KG1 (cell line): Measurements from ENCODE around the gene ACTA1.
"Not testable (repeated sequence)": the region's sequence is repeated elsewhere in the genome, so short reads cannot be mapped to it uniquely, and the experiment has no call there.

Experiments used
- DNase-seq: peaks from one replicate; lab custom pipeline; 2025; lab: John Stamatoyannopoulos, UW

Gene ACTA1

GRCh38 chr1:229409616-229410369 lies 24.1 kb downstream of the ACTA1 start:
- DNase-seq: no peak

GRCh38 chr1:229408458-229409037 lies 25.3 kb downstream of the ACTA1 start:
- DNase-seq: no peak

- no peak for DNase-seq
Observed at GRCh38 chr1:229407206-229408026, 26.5 kb downstream of the ACTA1 start.

- no peak for DNase-seq
Observed at GRCh38 chr1:229406798-229407197, 27.1 kb downstream of the ACTA1 start.

- no peak for DNase-seq
Observed at GRCh38 chr1:229403573-229403972, 30.3 kb downstream of the ACTA1 start.

- no peak for DNase-seq
Observed at GRCh38 chr1:229402993-229403392, 30.9 kb downstream of the ACTA1 start.

- not testable (repeated sequence) for DNase-seq
Observed at GRCh38 chr1:229402329-229402728, 31.6 kb downstream of the ACTA1 start.

- DNase-seq: no peak
Observed at GRCh38 chr1:229397762-229398161, 36.1 kb downstream of the ACTA1 start.

- DNase-seq: no peak
Observed at GRCh38 chr1:229396585-229397206, 37.2 kb downstream of the ACTA1 start.

GRCh38 chr1:229394517-229394916 lies 39.4 kb downstream of the ACTA1 start:
- DNase-seq: not testable (repeated sequence)

- DNase-seq: no peak
Observed at GRCh38 chr1:229392936-229393335, 41.0 kb downstream of the ACTA1 start.

GRCh38 chr1:229390130-229390529 lies 43.8 kb downstream of the ACTA1 start:
- DNase-seq: no peak

- DNase-seq: no peak
Observed at GRCh38 chr1:229388897-229389580, 44.9 kb downstream of the ACTA1 start.

GRCh38 chr1:229385853-229386456 lies 47.9 kb downstream of the ACTA1 start:
- DNase-seq: no peak

GRCh38 chr1:229384822-229385221 lies 49.1 kb downstream of the ACTA1 start:
- DNase-seq: no peak

- DNase-seq: no peak
Observed at GRCh38 chr1:229383961-229384360, 49.9 kb downstream of the ACTA1 start.

GRCh38 chr1:229383188-229383587 lies 50.7 kb downstream of the ACTA1 start:
- DNase-seq: no peak
